HFFc6 (cell line): ENCODE measurements around the gene TCF7L1. TPM values are rescaled to one million over a fixed set of nuclear protein-coding genes. Genes with fewer than 3 reads are reported as not detected.

ENCODE experiments used
- DNase-seq: peaks from one replicate; pipeline ENCODE4 v3.0.0-alpha.2; 2018
- H3K27ac Mint-ChIP-seq: 2 replicates; pipeline ENCODE4 v1.8.0; 2020; ENCODE audit warnings: mild to moderate bottlenecking, mixed read lengths
- H3K27me3 Mint-ChIP-seq: 2 replicates; pipeline ENCODE4 v1.8.0; 2021; ENCODE audit warnings: mild to moderate bottlenecking, moderate library complexity, mixed read lengths; ENCODE audit not compliant: insufficient read depth
- H3K36me3 Mint-ChIP-seq: 2 replicates; pipeline ENCODE4 v1.8.0; 2021; ENCODE audit warnings: low read depth, mixed read lengths
- H3K4me1 Mint-ChIP-seq: 2 replicates; pipeline ENCODE4 v1.8.0; 2020; ENCODE audit warnings: low read depth, mixed read lengths
- H3K4me3 Mint-ChIP-seq: 2 replicates; pipeline ENCODE4 v1.8.0; 2020; ENCODE audit warnings: mild to moderate bottlenecking, moderate library complexity, mixed read lengths
- H3K9me3 Mint-ChIP-seq: 2 replicates; pipeline ENCODE4 v1.8.0; 2020; ENCODE audit warnings: mild to moderate bottlenecking, mixed read lengths
- total RNA-seq, 6 experiments: library from RNA; stranded (reverse); fragmentation: NEBNext Ultra II Directional; extraction: Animal tissue kit (Norgen Biotek cat#: 25700); gene quantifications; 2 replicates in 1 of 6; 3 replicates in 5 of 6; pipeline ENCODE4 v1.2.3, GENCODE V29; 2021
- TF ChIP-seq, protein P1 (sequence below): fragments of 200-600 bp; sonication (generic); IDR thresholded peaks from 2 replicates; pipeline ENCODE4 v1.5.0; 2021; ENCODE audit warnings: antibody characterized with exemption, mild to moderate bottlenecking

Gene TCF7L1
- total RNA-seq, 6 experiments from 2014 or later, result 2.6 to 10.3 (median 9.4) TPM

DNA sequence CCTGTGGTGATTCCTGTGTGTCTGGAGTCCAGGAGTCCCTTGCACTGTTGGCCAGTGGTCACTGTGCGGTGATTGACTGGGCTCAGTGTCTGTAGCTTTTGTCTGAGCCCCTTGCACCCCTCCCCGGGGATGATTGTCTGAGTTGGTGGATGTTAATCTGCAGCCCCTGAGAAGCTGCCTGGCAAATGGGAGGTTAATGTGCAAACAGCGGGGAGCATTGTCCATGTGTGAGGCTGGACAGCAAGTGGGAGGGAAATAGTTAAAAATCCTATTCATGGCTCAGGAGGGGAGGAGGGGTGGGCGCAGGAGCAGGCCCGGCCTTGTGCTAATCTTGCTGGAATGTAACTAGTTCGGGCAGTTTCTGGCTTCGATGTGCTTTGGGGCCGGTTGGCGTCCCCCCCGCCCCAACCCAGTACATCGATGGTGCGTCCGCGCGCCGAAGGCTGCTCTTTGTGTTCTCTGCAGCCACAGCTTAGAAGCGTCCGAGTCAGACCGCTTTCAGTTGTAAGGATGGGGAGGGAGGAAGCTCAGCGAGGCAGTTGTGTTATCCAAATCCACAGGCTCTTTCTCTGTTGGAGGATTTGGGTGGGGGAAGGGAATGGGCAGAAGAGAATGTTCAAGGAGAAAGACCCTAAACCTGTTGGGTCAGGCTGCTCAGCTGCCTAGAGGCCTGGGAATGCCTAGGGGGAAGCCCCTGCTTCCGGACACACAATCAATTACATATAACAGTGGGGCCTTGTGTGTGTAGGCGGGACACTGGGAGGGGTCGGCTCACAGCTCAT, 122.8 kb downstream of the TCF7L1 start:
- TF ChIP-seq, protein P1, sequence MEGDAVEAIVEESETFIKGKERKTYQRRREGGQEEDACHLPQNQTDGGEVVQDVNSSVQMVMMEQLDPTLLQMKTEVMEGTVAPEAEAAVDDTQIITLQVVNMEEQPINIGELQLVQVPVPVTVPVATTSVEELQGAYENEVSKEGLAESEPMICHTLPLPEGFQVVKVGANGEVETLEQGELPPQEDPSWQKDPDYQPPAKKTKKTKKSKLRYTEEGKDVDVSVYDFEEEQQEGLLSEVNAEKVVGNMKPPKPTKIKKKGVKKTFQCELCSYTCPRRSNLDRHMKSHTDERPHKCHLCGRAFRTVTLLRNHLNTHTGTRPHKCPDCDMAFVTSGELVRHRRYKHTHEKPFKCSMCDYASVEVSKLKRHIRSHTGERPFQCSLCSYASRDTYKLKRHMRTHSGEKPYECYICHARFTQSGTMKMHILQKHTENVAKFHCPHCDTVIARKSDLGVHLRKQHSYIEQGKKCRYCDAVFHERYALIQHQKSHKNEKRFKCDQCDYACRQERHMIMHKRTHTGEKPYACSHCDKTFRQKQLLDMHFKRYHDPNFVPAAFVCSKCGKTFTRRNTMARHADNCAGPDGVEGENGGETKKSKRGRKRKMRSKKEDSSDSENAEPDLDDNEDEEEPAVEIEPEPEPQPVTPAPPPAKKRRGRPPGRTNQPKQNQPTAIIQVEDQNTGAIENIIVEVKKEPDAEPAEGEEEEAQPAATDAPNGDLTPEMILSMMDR, result no peak
- H3K4me1 Mint-ChIP-seq, result peaks cover 58% of the 10 kb centered on the region
- H3K36me3 Mint-ChIP-seq, result no peaks in the 10 kb centered on the region
- no peak for DNase-seq
- peak overlapping the region; percentile 87 for H3K4me3 Mint-ChIP-seq
- peaks cover 10% of the 10 kb centered on the region for H3K27me3 Mint-ChIP-seq
- no peaks in the 10 kb centered on the region for H3K9me3 Mint-ChIP-seq
- H3K27ac Mint-ChIP-seq, result peak overlapping the region; percentile 89

DNA sequence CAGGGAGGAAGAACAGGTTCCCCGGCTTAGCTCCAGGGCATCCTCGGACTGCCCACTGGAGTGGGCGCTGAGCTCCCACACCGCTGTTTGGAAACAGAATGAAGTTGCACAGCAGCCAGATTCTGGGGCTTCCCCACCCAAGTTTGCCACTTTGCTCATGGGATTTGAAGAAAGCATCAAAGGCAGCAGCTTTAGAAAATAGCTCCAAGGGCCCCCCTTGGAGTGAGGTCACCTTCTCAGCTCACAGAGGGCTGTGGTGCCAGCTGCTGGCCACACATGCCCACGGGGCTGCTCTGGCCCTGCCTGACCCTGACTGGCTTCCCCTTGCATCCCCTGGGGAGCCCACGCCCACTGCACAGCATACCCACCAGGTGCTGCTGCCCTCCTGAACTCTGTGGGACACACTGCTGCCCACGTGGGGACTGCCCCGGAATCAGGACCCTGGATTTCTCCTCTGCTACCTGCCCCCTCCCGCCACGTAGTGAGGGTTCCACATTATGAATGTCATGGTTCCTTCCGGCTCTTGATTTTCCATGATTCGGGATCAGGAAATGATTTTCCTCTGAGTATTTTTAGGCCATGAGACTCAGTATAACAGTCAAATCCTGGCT, 124.3 kb downstream of the TCF7L1 start:
- Mint-ChIP-seq H3K27ac (peak overlapping the region; percentile 82), H3K36me3 (peaks cover 4% of the 10 kb centered on the region; the same call in 1 of the 2 replicates), H3K27me3 (peaks cover 10% of the 10 kb centered on the region), H3K9me3 (no peaks in the 10 kb centered on the region), H3K4me3 (peak overlapping the region; percentile 71), H3K4me1 (peaks cover 58% of the 10 kb centered on the region)
- no peak for DNase-seq
- TF ChIP-seq, protein P1, result no peak

DNA sequence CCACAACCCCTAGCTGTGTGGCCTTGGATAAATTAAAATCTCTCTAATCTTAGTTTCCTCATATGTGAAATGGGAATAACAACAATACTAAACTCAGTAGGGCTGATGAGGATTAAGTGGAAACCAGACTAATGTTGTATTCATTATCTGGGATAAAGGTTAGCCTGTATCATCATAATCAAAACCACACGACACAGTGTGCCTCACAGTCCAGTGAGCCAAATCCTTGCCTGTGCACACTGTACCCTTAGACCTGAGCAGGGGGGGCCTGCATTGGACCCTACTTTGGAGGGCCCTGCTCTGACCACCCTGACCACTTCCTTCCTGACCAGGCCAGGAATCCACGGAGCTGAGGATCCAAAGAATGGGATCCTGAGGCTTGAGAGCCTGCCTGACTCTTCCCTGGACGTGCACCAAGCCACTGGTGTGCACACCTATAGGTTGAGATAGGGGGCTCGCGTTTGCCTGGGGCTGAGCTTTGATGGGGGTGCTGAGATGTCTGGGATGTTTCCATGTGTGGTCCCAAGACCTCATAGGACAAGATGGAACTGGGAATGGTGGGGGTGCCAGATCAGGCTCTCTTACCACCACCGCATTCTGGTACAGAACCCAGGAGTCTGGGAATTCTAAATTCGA, 124.9 kb downstream of the TCF7L1 start:
- no peak for DNase-seq
- Mint-ChIP-seq H3K4me3 (peak overlapping the region; percentile 71), H3K36me3 (peaks cover 8% of the 10 kb centered on the region; the same call in 1 of the 2 replicates), H3K27me3 (peaks cover 10% of the 10 kb centered on the region), H3K4me1 (peaks cover 58% of the 10 kb centered on the region), H3K9me3 (no peaks in the 10 kb centered on the region), H3K27ac (peak overlapping the region; percentile 82)
- TF ChIP-seq, protein P1, result no peak

DNA sequence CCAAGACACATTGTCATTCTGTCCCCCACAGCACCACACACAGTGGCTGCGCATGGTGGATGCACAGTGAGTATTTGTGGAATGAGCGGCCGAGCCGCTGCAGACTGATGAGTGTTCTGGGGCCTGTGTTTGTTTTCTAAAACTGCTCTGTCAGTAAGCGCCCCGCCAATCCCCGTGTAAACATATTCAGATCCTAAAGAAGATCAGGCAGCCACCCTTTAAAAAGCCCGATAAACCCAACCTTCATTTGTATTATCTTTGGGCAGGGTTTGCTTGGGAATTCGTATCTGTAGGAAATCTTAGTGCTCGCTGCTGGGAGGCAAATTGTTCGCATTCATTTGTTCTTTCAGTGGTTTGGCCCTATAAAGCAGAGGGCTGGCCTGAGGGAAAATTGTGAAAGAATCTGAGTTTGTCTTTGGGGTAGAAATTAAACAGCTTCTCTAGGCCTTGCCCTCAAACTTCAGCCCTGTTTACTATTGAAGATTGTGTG, 126.0 kb downstream of the TCF7L1 start:
- Mint-ChIP-seq H3K4me3 (peak overlapping the region; percentile 71; the same call in 1 of the 2 replicates), H3K36me3 (peaks cover 13% of the 10 kb centered on the region; the same call in 1 of the 2 replicates), H3K27me3 (peaks cover 10% of the 10 kb centered on the region), H3K9me3 (no peaks in the 10 kb centered on the region), H3K4me1 (peaks cover 68% of the 10 kb centered on the region), H3K27ac (peak overlapping the region; percentile 82)
- TF ChIP-seq, protein P1, result no peak
- peak; percentile 50 for DNase-seq

DNA sequence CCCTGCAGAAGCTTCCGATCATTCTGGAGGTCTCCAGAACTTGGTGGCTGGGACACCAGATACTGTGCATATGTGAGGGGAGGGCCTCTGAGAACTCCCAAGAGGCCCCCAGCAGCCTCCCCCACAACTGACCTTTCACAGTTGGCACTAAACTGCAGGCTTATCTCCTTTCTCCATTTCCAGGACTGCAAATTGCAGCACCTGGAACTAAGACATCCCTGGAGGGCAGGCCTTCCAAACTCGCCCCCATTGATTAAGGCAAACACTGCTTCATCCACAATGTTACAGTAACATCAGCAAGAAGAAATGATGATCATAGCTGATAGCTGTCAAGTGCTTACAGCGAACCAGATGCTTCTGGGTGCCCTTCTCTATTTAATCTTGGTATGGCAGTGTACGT, 126.7 kb downstream of the TCF7L1 start:
- Mint-ChIP-seq H3K4me3 (no peak overlapping the region), H3K36me3 (peaks cover 13% of the 10 kb centered on the region; the same call in 1 of the 2 replicates), H3K27me3 (peaks cover 10% of the 10 kb centered on the region), H3K4me1 (peaks cover 70% of the 10 kb centered on the region), H3K9me3 (no peaks in the 10 kb centered on the region), H3K27ac (peak overlapping the region; percentile 82; the same call in 1 of the 2 replicates)
- TF ChIP-seq, protein P1, result no peak
- DNase-seq, result no peak
